ENCODE data around the gene WDR86.

WDR86 gene

GRCh38 chr7:151376218-151376902 lies 33.5 kb downstream of the WDR86 start:
- TF ChIP-seq, protein P1, sequence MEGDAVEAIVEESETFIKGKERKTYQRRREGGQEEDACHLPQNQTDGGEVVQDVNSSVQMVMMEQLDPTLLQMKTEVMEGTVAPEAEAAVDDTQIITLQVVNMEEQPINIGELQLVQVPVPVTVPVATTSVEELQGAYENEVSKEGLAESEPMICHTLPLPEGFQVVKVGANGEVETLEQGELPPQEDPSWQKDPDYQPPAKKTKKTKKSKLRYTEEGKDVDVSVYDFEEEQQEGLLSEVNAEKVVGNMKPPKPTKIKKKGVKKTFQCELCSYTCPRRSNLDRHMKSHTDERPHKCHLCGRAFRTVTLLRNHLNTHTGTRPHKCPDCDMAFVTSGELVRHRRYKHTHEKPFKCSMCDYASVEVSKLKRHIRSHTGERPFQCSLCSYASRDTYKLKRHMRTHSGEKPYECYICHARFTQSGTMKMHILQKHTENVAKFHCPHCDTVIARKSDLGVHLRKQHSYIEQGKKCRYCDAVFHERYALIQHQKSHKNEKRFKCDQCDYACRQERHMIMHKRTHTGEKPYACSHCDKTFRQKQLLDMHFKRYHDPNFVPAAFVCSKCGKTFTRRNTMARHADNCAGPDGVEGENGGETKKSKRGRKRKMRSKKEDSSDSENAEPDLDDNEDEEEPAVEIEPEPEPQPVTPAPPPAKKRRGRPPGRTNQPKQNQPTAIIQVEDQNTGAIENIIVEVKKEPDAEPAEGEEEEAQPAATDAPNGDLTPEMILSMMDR (IDR thresholded peaks at IDR 0.05; ENCODE audit: low read depth, low read length), result no peak
- no peak for DNase-seq (ENCODE audit: extremely low read depth, low read depth)

- TF ChIP-seq, protein P1 (IDR thresholded peaks at IDR 0.05; ENCODE audit: low read depth, low read length), result no peak
- DNase-seq (ENCODE audit: extremely low read depth, low read depth), result no peak
Observed at GRCh38 chr7:151375530-151376217, 34.2 kb downstream of the WDR86 start.

GRCh38 chr7:151374726-151375125 lies 35.1 kb downstream of the WDR86 start:
- DNase-seq (ENCODE audit: extremely low read depth, low read depth), result no peak
- TF ChIP-seq, protein P1 (IDR thresholded peaks at IDR 0.05; ENCODE audit: low read depth, low read length), result no peak

GRCh38 chr7:151374139-151374538 lies 35.7 kb downstream of the WDR86 start:
- DNase-seq (ENCODE audit: extremely low read depth, low read depth), result no peak
- TF ChIP-seq, protein P1 (IDR thresholded peaks at IDR 0.05; ENCODE audit: low read depth, low read length), result no peak

- TF ChIP-seq, protein P1 (IDR thresholded peaks at IDR 0.05; ENCODE audit: low read depth, low read length), result no peak
- no peak for DNase-seq (ENCODE audit: extremely low read depth, low read depth)
Observed at GRCh38 chr7:151373599-151373998, 36.2 kb downstream of the WDR86 start.

DNA sequence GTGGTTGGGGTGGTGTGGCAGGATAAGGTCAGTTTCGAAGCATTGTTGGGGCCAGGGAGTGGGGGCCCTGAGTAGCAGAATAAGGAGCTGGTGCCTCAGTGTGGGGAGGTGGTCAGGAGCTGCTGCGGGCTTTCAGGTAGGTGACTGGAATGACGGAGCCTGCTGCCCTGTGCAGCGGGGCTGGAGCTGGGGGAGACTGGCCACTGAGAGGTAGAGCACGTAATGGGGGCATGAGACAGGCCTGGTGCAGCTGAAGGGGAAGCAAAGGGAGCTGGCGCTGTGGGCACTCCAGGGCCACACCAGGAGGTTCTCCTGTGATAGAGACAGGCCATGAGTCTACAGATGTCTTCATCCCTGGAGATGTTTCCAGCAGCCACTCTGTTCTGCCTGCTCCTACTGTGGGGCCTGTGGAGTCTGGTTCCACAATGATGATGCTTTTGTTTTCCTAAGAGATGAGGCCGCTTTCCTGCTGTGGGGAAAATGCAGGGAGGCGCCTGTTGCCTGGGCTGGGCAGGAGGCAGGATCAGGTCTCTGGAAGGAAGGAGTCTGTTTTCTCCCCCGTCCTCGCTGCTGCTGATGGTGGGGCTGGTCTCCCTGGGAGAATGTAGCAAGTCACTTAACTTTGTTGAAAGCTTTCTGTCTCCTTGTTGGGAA lies 37.1 kb downstream of the WDR86 start:
- DNase-seq (ENCODE audit: extremely low read depth, low read depth), result no peak
- TF ChIP-seq, protein P1 (IDR thresholded peaks at IDR 0.05; ENCODE audit: low read depth, low read length), result no peak

DNA sequence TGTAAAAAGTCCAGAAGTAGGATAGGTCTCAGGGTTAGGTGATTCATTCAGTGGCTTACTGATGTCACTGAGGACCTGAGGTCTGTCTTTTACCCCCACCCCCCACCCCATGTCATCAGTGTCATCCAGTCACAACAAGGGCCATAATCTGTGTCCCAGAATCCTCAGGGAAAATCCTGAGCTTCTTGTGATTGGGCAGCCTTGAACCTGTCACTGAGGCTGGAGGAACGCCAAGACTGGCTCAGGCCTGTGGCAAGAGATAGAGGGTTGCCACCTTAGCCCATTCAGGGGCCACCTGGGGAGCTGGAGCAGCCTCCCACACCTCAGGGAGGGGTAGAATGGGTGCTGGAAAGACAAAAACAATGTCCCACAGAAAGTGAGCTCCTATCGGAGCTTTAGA lies 38.6 kb downstream of the WDR86 start:
- TF ChIP-seq, protein P1 (IDR thresholded peaks at IDR 0.05; ENCODE audit: low read depth, low read length), result no peak
- no peak for DNase-seq (ENCODE audit: extremely low read depth, low read depth)
